HCT116 (cell line): ENCODE data around the gene MAGEF1.

Source experiments
- CTCF ChIP-seq, 3 experiments: fragments of 200-600 bp in 1 of 3; sonication (generic) in 1 of 3; IDR thresholded peaks in 2 of 3; conservative IDR thresholded peaks in 1 of 3; 2 replicates each; pipeline ENCODE4 v1.5.1; 2012 to 2017; ENCODE audit warnings: low read depth in 2 of 3, low read length in 2 of 3, antibody characterized with exemption in 1 of 3, borderline replicate concordance in 1 of 3, control low read depth in 1 of 3, mild to moderate bottlenecking in 1 of 3, mixed read lengths in 1 of 3, mixed run types in 1 of 3, moderate library complexity in 1 of 3; ENCODE audit not compliant: insufficient read depth in 1 of 3
- POLR2A ChIP-seq: IDR thresholded peaks from 2 replicates; pipeline ENCODE4 v1.7.0; 2011; ENCODE audit warnings: borderline replicate concordance; ENCODE audit not compliant: insufficient read depth, insufficient read length; ENCODE audit errors: extremely low read depth

GRCh38 chr3:184759666-184760200, 47.9 kb upstream of the MAGEF1 start:
- TF ChIP-seq CTCF (IDR thresholded peaks at IDR 0.05 in 2 of 3, conservative IDR thresholded peaks at IDR 0.05 in 1 of 3; ENCODE audit: borderline replicate concordance in 1 of 3, insufficient read depth in 1 of 3, low read depth in 2 of 3, low read length in 2 of 3) (no peak), POLR2A (no peak)
